T-helper 1 cell treated with Interleukin-12 subunit alpha and Interleukin-12 subunit beta and Interleukin-4 antibody, amounts not matched to agents 30 ng/mL and 1 ng/mL, for 36 hours (primary cell): ENCODE results near the gene CCL16. TPM values are rescaled to one million over a fixed set of nuclear protein-coding genes. Genes with fewer than 3 reads are reported as not detected.
"Not testable (repeated sequence)": the region's sequence is repeated elsewhere in the genome, so short reads cannot be mapped to it uniquely, and the experiment has no call there.

Experiments
- intact Hi-C: fragments of 100-400 bp; cut with micrococcal nuclease; formaldehyde crosslinking; loops from one replicate; pipeline ENCODE4 v1.15.1; 2024
- total RNA-seq: library from RNA; stranded (reverse); gene quantifications from 2 replicates; pipeline ENCODE4 v1.2.3, GENCODE V29; 2022

Gene CCL16
- total RNA-seq, 1 donor from 2014 or later = not detected

DNA sequence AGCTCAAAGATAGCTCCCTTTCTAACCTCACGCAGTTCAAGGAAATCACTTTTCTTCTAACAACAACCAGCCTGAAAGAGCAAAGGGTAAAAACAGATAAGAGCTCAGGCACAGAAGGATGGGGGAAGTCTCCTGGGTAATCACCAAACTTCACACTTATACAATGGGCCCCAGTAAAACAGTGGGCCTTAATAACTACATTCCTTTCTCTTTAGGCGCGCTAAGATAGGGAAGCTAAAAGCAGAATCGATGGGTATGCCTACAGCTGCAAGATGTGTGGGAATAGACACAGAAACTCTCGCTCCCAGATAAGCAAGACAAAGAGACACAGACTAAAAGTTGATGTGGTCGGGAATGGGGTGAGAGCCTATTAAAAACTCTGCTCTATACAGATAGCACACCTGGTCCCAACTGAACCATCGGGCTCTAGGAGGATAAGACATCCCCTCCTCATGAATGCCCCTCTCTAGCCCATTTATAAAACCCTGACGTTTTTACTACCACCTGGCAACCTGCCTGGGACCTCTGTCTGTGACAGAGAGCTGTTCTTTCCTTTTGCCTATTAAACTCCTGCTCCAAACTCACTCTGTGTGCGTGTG is 38.6 kb downstream of the CCL16 start:
- intact Hi-C loops = no loop called here

DNA sequence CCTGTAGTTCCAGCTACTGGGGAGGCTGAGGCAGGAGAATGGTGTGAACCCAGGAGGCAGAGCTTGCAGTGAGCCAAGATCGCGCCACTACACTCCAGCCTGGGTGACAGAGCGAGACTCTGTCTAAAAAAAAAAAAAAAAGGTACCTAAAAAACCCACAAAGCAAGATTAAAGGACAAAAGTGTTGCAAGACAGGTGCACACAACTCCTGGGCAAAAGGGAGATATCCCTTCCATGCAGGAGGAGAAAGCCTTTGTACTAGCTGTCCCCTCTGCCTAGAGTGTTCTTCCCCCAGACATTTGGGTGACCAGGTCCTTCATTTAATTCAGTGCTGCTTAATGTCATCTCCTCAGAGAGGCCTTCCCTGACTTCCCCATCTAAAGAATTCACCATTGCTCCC is 42.8 kb downstream of the CCL16 start:
- intact Hi-C loops = not testable (repeated sequence)

DNA sequence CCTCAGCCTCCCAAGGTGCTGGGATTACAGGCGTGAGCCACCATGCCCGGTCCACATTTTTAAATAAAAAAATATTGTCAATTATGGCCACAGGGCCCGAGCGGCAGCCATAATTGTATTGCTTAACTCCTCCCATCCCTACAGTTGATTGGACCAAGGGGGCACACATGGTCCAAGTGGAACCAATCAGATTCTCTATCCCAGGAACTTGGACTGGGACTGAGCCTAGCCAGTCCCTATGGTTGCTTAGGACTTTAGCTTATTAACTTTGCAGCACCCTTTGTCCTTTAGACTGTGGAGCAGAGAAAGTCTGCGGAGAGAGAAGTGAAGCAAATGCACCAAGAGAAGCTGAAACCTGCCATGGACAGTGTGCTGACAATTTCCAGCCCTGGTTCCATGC is 45.2 kb downstream of the CCL16 start:
- intact Hi-C loops = no loop called here

DNA sequence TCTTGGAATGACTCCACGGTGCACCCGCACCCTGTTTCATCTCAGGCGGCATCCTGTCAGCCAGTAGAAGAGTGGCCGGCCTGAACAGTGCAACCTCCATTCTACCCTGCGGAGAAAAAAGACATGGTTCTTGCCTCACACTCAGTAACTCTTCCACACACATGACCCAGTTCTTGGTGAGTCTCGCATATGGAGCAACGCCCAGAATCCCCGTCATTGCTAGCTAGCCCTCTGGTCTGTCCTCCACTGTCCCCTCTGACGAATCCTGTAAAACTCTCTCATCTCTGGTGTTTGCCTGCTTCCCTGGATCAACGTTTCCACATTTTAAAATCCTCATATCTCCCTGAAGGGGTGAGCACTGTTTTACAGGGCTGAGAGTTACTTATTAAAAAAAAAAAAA is 46.5 kb downstream of the CCL16 start:
- intact Hi-C loops = no loop called here

DNA sequence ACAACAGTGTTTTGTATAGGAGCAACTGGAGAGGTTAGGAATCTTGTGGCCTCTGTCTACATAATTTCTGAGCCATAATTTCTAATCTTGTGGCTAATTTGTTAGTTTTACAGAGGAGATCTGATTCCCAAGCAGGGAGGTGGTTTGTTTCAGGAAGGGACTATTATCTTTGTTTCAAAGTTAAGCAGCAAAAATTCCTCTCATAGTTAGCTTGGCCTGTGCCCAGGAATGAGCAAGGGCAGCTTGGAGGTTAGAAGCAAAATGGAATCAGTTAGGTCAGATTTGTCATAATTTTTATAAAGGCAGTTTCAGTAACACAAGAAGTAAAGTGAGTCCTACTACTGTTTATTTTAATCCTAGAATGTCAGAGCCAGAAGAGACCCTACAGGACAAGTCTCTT is 48.7 kb downstream of the CCL16 start:
- intact Hi-C loops = no loop called here

DNA sequence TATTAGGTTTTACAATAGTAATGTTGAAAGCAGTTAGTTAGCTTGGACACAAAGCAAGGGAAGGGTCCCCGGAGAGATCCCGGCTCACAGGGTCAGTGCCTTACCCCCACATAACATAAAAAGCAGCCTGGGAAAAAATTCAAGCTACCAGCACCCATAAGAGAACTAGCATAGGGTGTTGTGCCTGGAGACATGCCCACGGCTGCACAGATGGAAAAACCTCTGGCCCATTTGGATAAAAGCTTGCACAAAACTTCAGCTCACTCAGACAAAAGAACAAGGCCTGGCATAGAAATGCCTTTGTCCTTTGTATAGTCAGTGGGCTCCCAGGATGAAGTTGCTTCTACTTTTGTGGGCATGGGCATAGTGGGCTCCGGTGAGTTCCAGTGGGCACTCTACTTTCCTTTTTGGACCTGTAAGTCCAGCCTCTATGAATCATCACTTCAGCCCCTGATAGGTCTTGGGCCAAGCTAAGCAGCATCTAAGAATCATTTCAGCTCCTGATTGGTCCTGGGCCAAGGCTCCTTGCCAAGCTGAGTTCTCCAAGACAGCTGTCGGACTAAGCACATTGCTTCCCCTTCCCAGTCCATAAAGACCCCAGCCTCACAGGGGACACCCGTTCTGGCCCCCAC is 49.4 kb downstream of the CCL16 start:
- intact Hi-C loops = loop anchor here (2.0 kb wide), 1 partner anchor 51 kb away; the partner anchor contains the start of gene CCL5

DNA sequence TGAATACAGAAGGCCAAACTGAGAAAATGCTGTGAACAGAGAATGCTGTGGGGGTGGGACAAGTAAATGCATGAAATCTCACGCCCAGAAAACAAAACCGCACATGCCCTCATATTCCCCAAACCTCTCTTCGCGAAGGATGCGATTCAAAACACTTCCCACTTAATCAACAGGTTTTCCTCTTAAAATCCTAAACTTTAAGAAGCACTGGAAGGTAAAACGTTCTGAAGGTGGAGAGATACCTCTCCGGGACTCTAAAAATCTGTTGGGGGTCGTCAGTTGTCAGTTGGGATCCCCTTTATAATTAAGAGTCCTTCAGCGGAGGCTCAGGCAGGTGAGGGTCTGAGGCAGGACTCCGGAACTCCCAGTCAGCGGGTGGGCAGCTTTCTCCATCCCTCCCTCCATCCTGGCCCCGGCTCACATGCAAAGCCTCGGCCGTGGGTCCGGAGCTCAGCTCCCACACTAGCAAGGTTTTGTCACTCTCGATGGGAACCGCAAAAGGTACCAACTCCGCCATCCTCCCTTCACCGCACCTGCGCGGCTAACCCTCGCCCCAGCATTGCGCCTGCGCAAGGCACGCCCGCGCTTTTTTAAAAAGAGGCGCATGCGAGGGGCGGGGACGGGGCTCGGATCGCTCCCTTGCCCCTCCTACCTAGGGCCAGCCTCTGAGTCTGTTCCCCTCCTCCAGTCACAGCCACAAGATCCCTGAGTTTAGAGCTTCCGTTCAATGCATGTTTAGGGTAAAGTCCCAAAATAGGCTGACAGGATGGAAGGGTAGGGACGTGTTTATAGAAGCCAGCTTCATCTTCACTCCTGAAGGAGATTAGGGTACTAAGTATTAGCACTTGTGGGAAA is 50.9 kb downstream of the CCL16 start, which contains the start of gene RDM1:
RDM1 (minus strand) TSS at position 563 of the 855 bp plus-strand sequence; CDS start at position 517, 46 bp downstream.
- intact Hi-C loops = loop anchor here (1.0 to 2.0 kb wide), 4 partner anchors 40 to 121 kb away; partner anchors contain the start of genes CCL5 and TAF15

DNA sequence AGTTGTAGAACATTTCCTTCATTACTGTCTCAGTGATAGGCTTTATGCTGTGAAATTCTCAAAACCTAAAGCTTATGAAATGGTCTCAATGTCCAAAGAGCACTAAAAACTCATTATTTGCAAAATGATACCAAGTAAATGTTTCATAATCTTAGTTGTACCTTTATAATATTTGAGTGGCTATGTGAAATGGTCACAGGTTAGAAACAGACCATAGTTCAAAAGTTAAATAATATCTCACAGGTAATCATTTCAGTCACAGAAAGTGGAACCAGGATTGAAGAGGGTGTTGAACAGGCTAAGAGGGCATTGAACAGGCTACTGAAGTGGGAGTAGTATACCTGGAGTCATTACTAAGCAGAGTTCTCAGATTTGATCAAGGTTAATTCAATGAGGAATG is 53.6 kb downstream of the CCL16 start:
- intact Hi-C loops = no loop called here

Other genes starting within 250 kb of the CCL16 start
- gene RASL10B, start 249.9 kb downstream of the CCL16 start, total RNA-seq = 0.29 and 1.3 TPM in 2 replicates
- not detected in 2 replicates for gene GAS2L2, start 228.3 kb downstream of the CCL16 start, total RNA-seq
- gene C17orf50, start 220.6 kb downstream of the CCL16 start, total RNA-seq = not detected in 2 replicates
- not detected in 2 replicates for gene MMP28, start 185.9 kb downstream of the CCL16 start, total RNA-seq
- gene TAF15, start 172.0 kb downstream of the CCL16 start, total RNA-seq = 275 and 280 TPM in 2 replicates
- gene HEATR9, start 112.6 kb downstream of the CCL16 start, total RNA-seq = 0.56 and 0.85 TPM in 2 replicates
- 112 and 114 TPM in 2 replicates for gene CCL5, start 101.1 kb downstream of the CCL16 start, total RNA-seq
- 6.1 and 6.3 TPM in 2 replicates for gene RDM1, start 50.7 kb downstream of the CCL16 start, total RNA-seq
- gene LYZL6, start 37.8 kb downstream of the CCL16 start, total RNA-seq = not detected in 2 replicates
- not detected in 2 replicates for gene CCL14, start 5.2 kb upstream of the CCL16 start, total RNA-seq
- gene CCL15, start 20.1 kb upstream of the CCL16 start, total RNA-seq = not detected in 2 replicates
- not detected in 2 replicates for gene CCL23, start 36.5 kb upstream of the CCL16 start, total RNA-seq
- gene CCL18, start 82.8 kb upstream of the CCL16 start, total RNA-seq = not detected in 2 replicates
- gene CCL3, start 108.6 kb upstream of the CCL16 start, total RNA-seq = 114 and 123 TPM in 2 replicates
- gene CCL4, start 122.3 kb upstream of the CCL16 start, total RNA-seq = 101 and 115 TPM in 2 replicates
- gene TBC1D3B, start 195.1 kb upstream of the CCL16 start, total RNA-seq = 12.9 and 14.1 TPM in 2 replicates
- 3.8 and 6.9 TPM in 2 replicates for gene CCL3L1, start 215.3 kb upstream of the CCL16 start, total RNA-seq
- gene CCL4L2, start 229.6 kb upstream of the CCL16 start, total RNA-seq = 10.2 and 10.8 TPM in 2 replicates